Sigmoid colon (tissue), 4 donors: ENCODE measurements around the gene ESR1.

Experiments
- CTCF ChIP-seq, 4 experiments: fragments of 450-650 bp in 3 of 4; fragments of 200-600 bp in 1 of 4; IDR thresholded peaks; one replicate each; pipeline ENCODE4 v1.5.1; 2016 to 2019; ENCODE audit warnings: antibody characterized with exemption in 4 of 4, mild to moderate bottlenecking in 3 of 4, moderate library complexity in 2 of 4
- EP300 ChIP-seq, 4 donors: sonication (generic); formaldehyde crosslinking; IDR thresholded peaks; one replicate each; pipeline ENCODE4 v1.6.1; 2017; ENCODE audit warnings: antibody characterized with exemption in 4 of 4
- POLR2A ChIP-seq, 2 donors: fragments of 450-650 bp; IDR thresholded peaks; one replicate each; pipeline ENCODE4 v1.6.1; 2016; ENCODE audit warnings: antibody characterized with exemption in 2 of 2, mild to moderate bottlenecking in 2 of 2, moderate library complexity in 2 of 2
- POLR2AphosphoS5 ChIP-seq, 4 donors: sonication (generic); formaldehyde crosslinking; IDR thresholded peaks; one replicate each; pipeline ENCODE4 v1.6.1; 2017; ENCODE audit warnings: antibody characterized with exemption in 4 of 4

- TF ChIP-seq CTCF (IDR thresholded peaks at IDR 0.05) (no peak), POLR2A (IDR thresholded peaks at IDR 0.05) (no peak), POLR2AphosphoS5 (IDR thresholded peaks at IDR 0.05) (no peak), EP300 (IDR thresholded peaks at IDR 0.05) (no peak)
These were observed 347.3 kb downstream of the ESR1 start for GRCh38 chr6:152154559-152155356.
